ENCODE results near the gene XXYLT1. TPM values are rescaled to one million over a fixed set of nuclear protein-coding genes. Genes with fewer than 3 reads are reported as not detected.

XXYLT1 gene
- total RNA-seq, 2 experiments from 2014 or later, result 3.1 to 3.7 TPM

- Histone ChIP-seq H3K27me3 (ENCODE audit: control insufficient read depth in 1 of 2, insufficient read depth in 2 of 2, low read length in 2 of 2) (no peaks in the 10 kb centered on the region), H3K4me3 (ENCODE audit: low read length) (peak overlapping the region; percentile 6), H3K4me1 (ENCODE audit: insufficient read depth, low read length) (peaks cover 8% of the 10 kb centered on the region), H3K27ac (ENCODE audit: low read depth in 1 of 2, low read length in 2 of 2) (no peak overlapping the region), H3K9me3 (ENCODE audit: control insufficient read depth in 1 of 2, insufficient read depth in 1 of 2, low read length in 2 of 2) (no peaks in the 10 kb centered on the region), H3K36me3 (ENCODE audit: insufficient read depth, low read length) (no peaks in the 10 kb centered on the region)
- Mint-ChIP-seq H3K4me1 (ENCODE audit: low read depth) (peaks cover 7% of the 10 kb centered on the region), H3K27ac (no peak overlapping the region), H3K4me3 (no peak overlapping the region), H3K9me3 (no peaks in the 10 kb centered on the region), H3K36me3 (ENCODE audit: low read depth) (no peaks in the 10 kb centered on the region), H3K27me3 (no peaks in the 10 kb centered on the region)
- intact Hi-C loops (cut with DNase I, micrococcal nuclease), result loop anchor here (1.0 to 5.0 kb wide), 6 partner anchors 104 to 774 kb away; partner anchors contain the start of gene LSG1 (in 1 of the 2)
- DNase-seq (peak; percentile 36 to 84 (median 60)), ATAC-seq (ENCODE audit: poor library complexity) (peak; percentile 92)
- peak; percentile 99 for TF ChIP-seq CTCF (IDR thresholded peaks at IDR 0.05)
- CTCF ChIA-PET, result interaction anchor here (0.8 to 3.4 kb wide), 8 partner anchors 27 to 435 kb away, joined by 3 to 19 read pairs (median 4); partner anchors contain the start of gene LSG1
- POLR2A ChIA-PET, result interaction anchor here (1.0 to 1.2 kb wide), 2 partner anchors 420 to 424 kb away, joined by 3 to 5 read pairs; no protein-coding TSS in a partner anchor
Observed at GRCh38 chr3:195106418-195106906, 164.5 kb downstream of the XXYLT1 start.

GRCh38 chr3:195105841-195106417 lies 165.0 kb downstream of the XXYLT1 start:
- H3K4me3 ChIP-seq (ENCODE audit: low read length), result peak overlapping the region; percentile 6
- H3K27ac Mint-ChIP-seq, result no peak overlapping the region
- no peak for TF ChIP-seq CTCF (IDR thresholded peaks at IDR 0.05)

DNA sequence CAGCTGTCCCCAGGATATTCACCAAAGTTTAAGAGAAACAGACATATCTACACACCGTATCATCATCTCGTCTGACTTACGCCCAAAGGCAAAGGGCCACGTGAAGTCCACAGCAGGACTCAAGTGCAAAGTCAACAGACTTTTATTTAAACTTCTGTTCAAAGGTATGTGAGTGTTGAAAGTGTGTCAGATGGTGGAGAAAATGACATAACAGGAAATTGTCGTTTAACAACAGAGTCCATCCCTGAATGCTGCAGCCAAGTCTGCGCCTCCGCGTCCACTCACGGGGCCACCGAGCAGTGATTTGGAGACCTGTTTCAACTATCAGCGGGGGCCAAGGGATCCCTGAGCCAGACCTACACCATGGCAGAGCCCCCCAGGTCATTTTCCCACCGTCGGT lies 165.6 kb downstream of the XXYLT1 start:
- Histone ChIP-seq H3K4me3 (ENCODE audit: low read length) (no peak overlapping the region), H3K4me1 (ENCODE audit: insufficient read depth, low read length) (peaks cover 8% of the 10 kb centered on the region), H3K27ac (ENCODE audit: low read depth in 1 of 2, low read length in 2 of 2) (no peak overlapping the region), H3K9me3 (ENCODE audit: control insufficient read depth in 1 of 2, insufficient read depth in 1 of 2, low read length in 2 of 2) (no peaks in the 10 kb centered on the region), H3K36me3 (ENCODE audit: insufficient read depth, low read length) (no peaks in the 10 kb centered on the region), H3K27me3 (ENCODE audit: control insufficient read depth in 1 of 2, insufficient read depth in 2 of 2, low read length in 2 of 2) (no peaks in the 10 kb centered on the region)
- no peaks in the 10 kb centered on the region for H3K36me3 Mint-ChIP-seq (ENCODE audit: low read depth)
- H3K27ac Mint-ChIP-seq, result no peak overlapping the region
- ATAC-seq (ENCODE audit: poor library complexity) (no peak), DNase-seq (no peak)
- H3K9me3 Mint-ChIP-seq, result no peaks in the 10 kb centered on the region
- TF ChIP-seq CTCF (IDR thresholded peaks at IDR 0.05), result no peak
- intact Hi-C loops (cut with DNase I, micrococcal nuclease), result loop anchor here in 1 of 2 experiments (5.0 kb wide), 3 partner anchors 103 to 773 kb away; no protein-coding TSS in a partner anchor
- H3K4me3 Mint-ChIP-seq, result no peak overlapping the region
- POLR2A ChIA-PET, result no interaction called here
- peaks cover 7% of the 10 kb centered on the region for H3K4me1 Mint-ChIP-seq (ENCODE audit: low read depth)
- CTCF ChIA-PET, result interaction anchor here (0.8 to 3.4 kb wide), 5 partner anchors 29 to 433 kb away, joined by 3 to 19 read pairs (median 4); partner anchors contain the start of gene LSG1
- no peaks in the 10 kb centered on the region for H3K27me3 Mint-ChIP-seq

More at GRCh38 chr3:195105841-195106417, 165.0 kb downstream of the XXYLT1 start:
- no peak overlapping the region for H3K27ac ChIP-seq (ENCODE audit: low read depth in 1 of 2, low read length in 2 of 2)
- Mint-ChIP-seq H3K36me3 (ENCODE audit: low read depth) (no peaks in the 10 kb centered on the region), H3K4me1 (ENCODE audit: low read depth) (peaks cover 7% of the 10 kb centered on the region), H3K27me3 (no peaks in the 10 kb centered on the region), H3K9me3 (no peaks in the 10 kb centered on the region), H3K4me3 (no peak overlapping the region)
- H3K36me3 ChIP-seq (ENCODE audit: insufficient read depth, low read length), result no peaks in the 10 kb centered on the region
- H3K9me3 ChIP-seq (ENCODE audit: control insufficient read depth in 1 of 2, insufficient read depth in 1 of 2, low read length in 2 of 2), result no peaks in the 10 kb centered on the region
- peaks cover 8% of the 10 kb centered on the region for H3K4me1 ChIP-seq (ENCODE audit: insufficient read depth, low read length)
- ChIA-PET POLR2A (interaction anchor here (1.2 kb wide), 1 partner anchor 420 kb away, joined by 5 read pairs; no protein-coding TSS in a partner anchor), CTCF (interaction anchor here (0.8 to 3.4 kb wide), 6 partner anchors 27 to 433 kb away, joined by 3 to 19 read pairs (median 4); partner anchors contain the start of gene LSG1)
- DNase-seq (no peak), ATAC-seq (ENCODE audit: poor library complexity) (no peak)
- H3K27me3 ChIP-seq (ENCODE audit: control insufficient read depth in 1 of 2, insufficient read depth in 2 of 2, low read length in 2 of 2), result no peaks in the 10 kb centered on the region
- intact Hi-C loops (cut with DNase I, micrococcal nuclease), result loop anchor here (1.0 to 5.0 kb wide), 6 partner anchors 104 to 774 kb away; partner anchors contain the start of gene LSG1 (in 1 of the 2)
